Measurements from ENCODE around the gene CNPPD1.

DNA sequence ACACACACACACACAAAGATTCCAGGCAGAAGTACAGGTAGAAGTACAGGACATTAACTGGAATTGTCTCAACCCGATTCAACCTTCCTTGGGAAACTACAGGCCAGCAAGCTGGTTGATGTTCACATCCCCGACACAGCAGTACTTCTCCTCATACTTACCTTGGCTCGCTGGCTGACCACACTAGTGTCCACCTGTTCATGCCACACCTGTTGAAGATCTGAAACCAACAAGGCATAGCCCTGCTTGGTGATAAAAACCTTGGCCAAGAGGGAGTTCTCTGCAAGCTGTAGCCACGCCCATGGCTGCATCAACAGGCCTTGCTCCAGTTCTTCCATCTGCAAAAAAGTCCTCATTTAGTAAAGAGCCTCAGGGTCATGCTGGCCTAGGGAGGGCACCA lies 18.7 kb downstream of the CNPPD1 start:
- TF ChIP-seq POLR2A (IDR thresholded peaks at IDR 0.05; ENCODE audit: low read depth, low read length), result no peak
- TF ChIP-seq PAX5 (IDR thresholded peaks at IDR 0.05; ENCODE audit: insufficient read depth, low read length, severe bottlenecking), result no peak
- TF ChIP-seq SPI1 (IDR thresholded peaks at IDR 0.05; ENCODE audit: low read depth, low read length), result no peak
- TF ChIP-seq TAF1 (IDR thresholded peaks at IDR 0.05; ENCODE audit: low read depth, low read length), result no peak
- no peak for TF ChIP-seq POLR2AphosphoS5 (IDR thresholded peaks at IDR 0.05; ENCODE audit: low read depth, low read length)
- no peak for TF ChIP-seq POU2F2 (IDR thresholded peaks at IDR 0.05; ENCODE audit: low read depth, low read length)

All from GM12891 (cell line).